Measurements from ENCODE around the gene PPP6R2. TPM values are rescaled to one million over a fixed set of nuclear protein-coding genes. Genes with fewer than 3 reads are reported as not detected.

PPP6R2 gene
- total RNA-seq, 1 experiment from 2014 or later: 42.6 TPM

- H3K56ac ChIP-seq (ENCODE audit: insufficient read length, low read depth, low read length): no peak overlapping the region
- Mint-ChIP-seq H3K9me3 (no peaks in the 10 kb centered on the region), H3K4me3 (peak overlapping the region; percentile 60 to 64; a peak in 4 of 5 replicates), H3K36me3 (ENCODE audit: insufficient read depth in 1 of 3, low read depth in 3 of 3) (no peaks in the 10 kb centered on the region), H3K4me1 (peaks cover 15 to 32% of the 10 kb centered on the region in 2 experiments), H3K27ac (no peak overlapping the region), H3K27me3 (ENCODE audit: low read depth) (peaks cover 1% of the 10 kb centered on the region; the same call in 1 of the 2 replicates)
- H3K18ac ChIP-seq (ENCODE audit: insufficient read length, low read depth, low read length): no peak overlapping the region
- no peak overlapping the region for H4K5ac ChIP-seq (ENCODE audit: insufficient read length, low read depth, low read length)
- H4K91ac ChIP-seq (ENCODE audit: insufficient read length, low read depth, low read length): no peak overlapping the region
- H3K79me2 ChIP-seq (ENCODE audit: insufficient read depth, low read length): no peaks in the 10 kb centered on the region
- H3K9me3 ChIP-seq (ENCODE audit: control insufficient read depth, low read depth, low read length): no peaks in the 10 kb centered on the region
- no CpG with 5 or more reads among the region's 59 CpGs for WGBS (ENCODE audit: extremely low coverage, insufficient read length, low lambda C conversion rate)
- no peak overlapping the region for H2BK120ac ChIP-seq (ENCODE audit: low read depth, low read length, poor library complexity, severe bottlenecking)
- no peak overlapping the region for H3K4ac ChIP-seq (ENCODE audit: low read depth, low read length)
- H2BK20ac ChIP-seq (ENCODE audit: low read depth, low read length, poor library complexity, severe bottlenecking): no peak overlapping the region
- no peak overlapping the region for H3T11ph ChIP-seq (ENCODE audit: low read length)
- no peak overlapping the region for H2BK15ac ChIP-seq (ENCODE audit: low read depth, low read length)
- H4K8ac ChIP-seq (replicated peaks; ENCODE audit: insufficient read length, low read depth, low read length): no peak overlapping the region
- DNase-seq: no peak
- TF ChIP-seq, protein P1, sequence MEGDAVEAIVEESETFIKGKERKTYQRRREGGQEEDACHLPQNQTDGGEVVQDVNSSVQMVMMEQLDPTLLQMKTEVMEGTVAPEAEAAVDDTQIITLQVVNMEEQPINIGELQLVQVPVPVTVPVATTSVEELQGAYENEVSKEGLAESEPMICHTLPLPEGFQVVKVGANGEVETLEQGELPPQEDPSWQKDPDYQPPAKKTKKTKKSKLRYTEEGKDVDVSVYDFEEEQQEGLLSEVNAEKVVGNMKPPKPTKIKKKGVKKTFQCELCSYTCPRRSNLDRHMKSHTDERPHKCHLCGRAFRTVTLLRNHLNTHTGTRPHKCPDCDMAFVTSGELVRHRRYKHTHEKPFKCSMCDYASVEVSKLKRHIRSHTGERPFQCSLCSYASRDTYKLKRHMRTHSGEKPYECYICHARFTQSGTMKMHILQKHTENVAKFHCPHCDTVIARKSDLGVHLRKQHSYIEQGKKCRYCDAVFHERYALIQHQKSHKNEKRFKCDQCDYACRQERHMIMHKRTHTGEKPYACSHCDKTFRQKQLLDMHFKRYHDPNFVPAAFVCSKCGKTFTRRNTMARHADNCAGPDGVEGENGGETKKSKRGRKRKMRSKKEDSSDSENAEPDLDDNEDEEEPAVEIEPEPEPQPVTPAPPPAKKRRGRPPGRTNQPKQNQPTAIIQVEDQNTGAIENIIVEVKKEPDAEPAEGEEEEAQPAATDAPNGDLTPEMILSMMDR (conservative IDR thresholded peaks at IDR 0.05): no peak
- no peak overlapping the region for H3K23ac ChIP-seq (ENCODE audit: insufficient read length, low read depth, low read length)
- H3K14ac ChIP-seq (ENCODE audit: insufficient read depth, low read length): no peak overlapping the region
- no peak overlapping the region for H2BK5ac ChIP-seq (ENCODE audit: insufficient read length, low read length)
- H2AK5ac ChIP-seq (ENCODE audit: insufficient read length, low read length): no peak overlapping the region
- H3K79me1 ChIP-seq (ENCODE audit: insufficient read depth, low read depth, low read length, poor library complexity, severe bottlenecking): no peaks in the 10 kb centered on the region
- no peaks in the 10 kb centered on the region for H4K20me1 ChIP-seq (ENCODE audit: control insufficient read depth, insufficient read depth, insufficient read length)
- no peaks in the 10 kb centered on the region for H3K27me3 ChIP-seq (ENCODE audit: insufficient read depth, low read length)
- no peak overlapping the region for H3K9ac ChIP-seq (ENCODE audit: extremely low read depth, insufficient read length, low read length)
- H3K4me1 ChIP-seq (ENCODE audit: insufficient read depth, low read length): no peaks in the 10 kb centered on the region
- H3K27ac ChIP-seq (ENCODE audit: insufficient read length, low read depth, low read length): no peak overlapping the region
- no peak overlapping the region for H2BK12ac ChIP-seq (ENCODE audit: insufficient read length, low read depth, low read length)
- H3K4me2 ChIP-seq (ENCODE audit: insufficient read depth, insufficient read length, low read length): no peak overlapping the region
- no peak overlapping the region for H2AFZ ChIP-seq (ENCODE audit: low read length)
- peaks cover 6% of the 10 kb centered on the region for H3K23me2 ChIP-seq (ENCODE audit: insufficient read length, low read depth, low read length, poor library complexity, severe bottlenecking)
These were observed 44.0 kb upstream of the PPP6R2 start for GRCh38 chr22:50298937-50299784.

All from H9 (cell line).